Gastroesophageal sphincter (tissue), 3 donors: ENCODE data around the gene OR5V1.

Source experiments
- CTCF ChIP-seq, 4 experiments: fragments of 200-600 bp in 2 of 4; fragments of 450-650 bp in 2 of 4; sonication (generic) in 1 of 4; IDR thresholded peaks; one replicate each; pipeline ENCODE4 v1.5.1; 2017 to 2019; ENCODE audit warnings: antibody characterized with exemption in 4 of 4, mild to moderate bottlenecking in 2 of 4, moderate library complexity in 2 of 4
- EP300 ChIP-seq: sonication (generic); formaldehyde crosslinking; IDR thresholded peaks from one replicate; pipeline ENCODE4 v1.6.1; 2017; ENCODE audit warnings: antibody characterized with exemption, mild to moderate bottlenecking
- POLR2A ChIP-seq, 2 donors: fragments of 450-650 bp; IDR thresholded peaks; one replicate each; pipeline ENCODE4 v1.6.1; 2017; ENCODE audit warnings: antibody characterized with exemption in 2 of 2, mild to moderate bottlenecking in 2 of 2, moderate library complexity in 1 of 2

- TF ChIP-seq EP300 (no peak), CTCF (IDR thresholded peaks at IDR 0.05) (no peak), POLR2A (IDR thresholded peaks at IDR 0.05) (no peak)
These were observed 26.7 kb upstream of the OR5V1 start, which contains the start of gene OR12D2 for GRCh38 chr6:29395331-29395730.
